GM23248 (cell line): Measurements from ENCODE around the gene ADAM17.

Experiments used
- EZH2 ChIP-seq: fragments of 200-600 bp; sonication (generic); IDR thresholded peaks from 2 replicates; pipeline ENCODE4 v1.6.1; 2018; ENCODE audit warnings: antibody characterized with exemption, mild to moderate bottlenecking; ENCODE audit not compliant: insufficient read depth, poor library complexity, severe bottlenecking
- EZH2phosphoT487 ChIP-seq: fragments of 200-600 bp; sonication (generic); IDR thresholded peaks from 2 replicates; pipeline ENCODE4 v1.6.1; 2018; ENCODE audit warnings: antibody characterized with exemption, moderate library complexity, mild to moderate bottlenecking, low read depth; ENCODE audit not compliant: insufficient read depth

DNA sequence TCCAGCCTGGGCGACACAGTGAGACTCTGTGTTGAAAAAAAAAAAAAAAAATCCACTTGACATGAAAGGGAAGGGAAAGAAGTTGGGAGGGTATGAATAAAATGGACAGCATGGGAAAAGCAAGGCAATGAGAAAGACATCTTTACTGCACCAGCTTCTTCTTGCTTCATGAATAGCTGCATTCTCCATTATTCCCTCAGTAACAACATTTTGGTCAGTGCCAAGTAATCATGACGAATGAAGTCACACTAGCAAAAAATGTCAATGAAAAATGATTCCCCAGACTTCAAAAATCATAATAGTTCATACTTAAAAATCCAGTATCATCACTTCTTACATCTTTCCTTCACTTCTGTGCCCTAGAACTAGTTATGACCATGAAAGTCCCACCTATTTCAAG is 30.4 kb downstream of the ADAM17 start:
- TF ChIP-seq EZH2phosphoT487 (no peak), EZH2 (no peak)
